H1 (cell line): ENCODE measurements around the gene HSP90B1. TPM values are rescaled to one million over a fixed set of nuclear protein-coding genes. Genes with fewer than 3 reads are reported as not detected.

Source experiments
- CTCF ChIA-PET: fragments of 300-600 bp; sonication (Branson Sonifier 250); formaldehyde crosslinking; loops from one replicate; lab custom pipeline; 2021; ENCODE audit not compliant: partially characterized antibody; lab: Charles Lee
- POLR2A ChIA-PET: fragments of 300-600 bp; sonication (Branson Sonifier 250); formaldehyde crosslinking; loops from one replicate; lab custom pipeline; 2021; ENCODE audit warnings: inconsistent platforms; ENCODE audit not compliant: partially characterized antibody; lab: Charles Lee
- DNase-seq, 2 experiments: peaks; one replicate each; pipeline versions ENCODE4 v3.0.0 to v3.0.0-alpha.2; 2010 to 2022; ENCODE audit warnings: low spot score in 2 of 2, low read depth in 1 of 2, mixed read lengths in 1 of 2
- FAIRE-seq: peaks from 2 replicates; lab custom pipeline; 2011; peaks lifted over from hg19 to GRCh38; lab: Jason Lieb, UNC
- H2AFZ ChIP-seq: 2 replicates; pipeline ENCODE4 v1.8.1; 2012; ENCODE audit warnings: low read length, inconsistent platforms
- H2AK5ac ChIP-seq: 2 replicates; pipeline ENCODE4 v1.6.1; 2013; ENCODE audit warnings: low read depth, low read length
- H2BK120ac ChIP-seq: replicated peaks from 2 replicates; pipeline ENCODE3; 2013; ENCODE audit warnings: low read depth, low read length, inconsistent platforms
- H2BK12ac ChIP-seq: 2 replicates; pipeline ENCODE4 v1.6.1; 2013; ENCODE audit warnings: low read depth, low read length
- H2BK15ac ChIP-seq: 2 replicates; pipeline ENCODE4 v1.6.1; 2013; ENCODE audit warnings: low read length
- H2BK20ac ChIP-seq: 2 replicates; pipeline ENCODE4 v1.6.1; 2013; ENCODE audit warnings: low read length
- H2BK5ac ChIP-seq: 2 replicates; pipeline ENCODE4 v1.6.1; 2013; ENCODE audit warnings: low read depth, low read length
- H3K14ac ChIP-seq: 2 replicates; pipeline ENCODE4 v1.6.1; 2013; ENCODE audit warnings: inconsistent platforms; ENCODE audit not compliant: insufficient read length
- H3K18ac ChIP-seq: 2 replicates; pipeline ENCODE4 v1.6.1; 2013; ENCODE audit warnings: low read length; ENCODE audit errors: extremely low read depth
- H3K23ac ChIP-seq: 2 replicates; pipeline ENCODE4 v1.6.1; 2013; ENCODE audit warnings: inconsistent platforms; ENCODE audit not compliant: insufficient read length
- H3K23me2 ChIP-seq: 2 replicates; pipeline ENCODE4 v1.6.1; 2013; ENCODE audit warnings: low read depth, low read length
- H3K27ac ChIP-seq: 2 replicates; pipeline ENCODE4 v1.6.1; 2011; ENCODE audit warnings: low read depth, low read length, inconsistent platforms
- H3K27me3 ChIP-seq, 4 experiments: replicated peaks in 1 of 4; 1 replicate in 1 of 4; 2 replicates in 3 of 4; pipeline versions ENCODE4 v1.6.1 to v1.8.1; 2011 to 2013; ENCODE audit warnings: low read length in 3 of 4, mild to moderate bottlenecking in 3 of 4, inconsistent platforms in 2 of 4, mixed read lengths in 2 of 4, moderate library complexity in 1 of 4; ENCODE audit not compliant: control insufficient read depth in 3 of 4, insufficient read depth in 3 of 4; ENCODE audit errors: extremely low read depth in 1 of 4
- H3K36me3 ChIP-seq, 4 experiments: 2 replicates each; pipeline versions ENCODE4 v1.6.1 to v1.8.1; 2011 to 2013; ENCODE audit warnings: mild to moderate bottlenecking in 4 of 4, low read length in 3 of 4, moderate library complexity in 2 of 4, control low read depth in 1 of 4, inconsistent platforms in 1 of 4; ENCODE audit not compliant: insufficient read depth in 4 of 4, control insufficient read depth in 2 of 4
- H3K4ac ChIP-seq: replicated peaks from 2 replicates; pipeline ENCODE3; 2013; ENCODE audit warnings: low read length, low read depth, mixed read lengths, inconsistent platforms; ENCODE audit not compliant: insufficient read length
- H3K4me1 ChIP-seq, 4 experiments: replicated peaks in 1 of 4; 1 replicate in 1 of 4; 2 replicates in 3 of 4; pipeline versions ENCODE4 v1.6.1 to v1.8.1; 2011 to 2013; ENCODE audit warnings: low read length in 3 of 4, inconsistent platforms in 2 of 4, mixed read lengths in 1 of 4; ENCODE audit not compliant: insufficient read depth in 4 of 4, control insufficient read depth in 3 of 4
- H3K4me2 ChIP-seq, 2 experiments: 2 replicates each; pipeline versions ENCODE4 v1.6.1 to v1.8.1; 2011 to 2013; ENCODE audit warnings: low read depth in 2 of 2, low read length in 2 of 2, control low read depth in 1 of 2, inconsistent platforms in 1 of 2, mild to moderate bottlenecking in 1 of 2; ENCODE audit not compliant: insufficient read depth in 1 of 2
- H3K4me3 ChIP-seq, 4 experiments: fragments of 200-600, 300-600 bp in 1 of 4; sonication (generic), shearing (Covaris generic), sonication (Bioruptor Twin) in 1 of 4; 2 replicates each; pipeline versions ENCODE4 v1.5.1 to v1.8.1; 2011 to 2016; ENCODE audit warnings: low read length in 4 of 4, low read depth in 3 of 4, control low read depth in 2 of 4, inconsistent platforms in 2 of 4, mild to moderate bottlenecking in 2 of 4, mixed read lengths in 1 of 4, moderate library complexity in 1 of 4; ENCODE audit not compliant: insufficient read depth in 2 of 4; ENCODE audit errors: extremely low read depth in 1 of 4
- H3K56ac ChIP-seq: replicated peaks from 2 replicates; pipeline ENCODE3; 2013; ENCODE audit warnings: low read depth, mild to moderate bottlenecking, mixed read lengths, low read length, inconsistent platforms; ENCODE audit not compliant: insufficient read length
- H3K79me1 ChIP-seq: 2 replicates; pipeline ENCODE4 v1.6.1; 2013; ENCODE audit warnings: low read depth, low read length, control low read depth
- H3K79me2 ChIP-seq, 2 experiments: 2 replicates each; pipeline versions ENCODE4 v1.6.1 to v1.8.1; 2012 to 2013; ENCODE audit warnings: low read length in 2 of 2, mild to moderate bottlenecking in 2 of 2, inconsistent platforms in 1 of 2; ENCODE audit not compliant: insufficient read depth in 2 of 2, control insufficient read depth in 1 of 2
- H3K9ac ChIP-seq, 4 experiments: replicated peaks in 1 of 4; 1 replicate in 1 of 4; 2 replicates in 3 of 4; pipeline versions ENCODE4 v1.6.1 to v1.8.1; 2011 to 2013; ENCODE audit warnings: low read depth in 3 of 4, low read length in 3 of 4, control low read depth in 2 of 4, mild to moderate bottlenecking in 2 of 4, moderate library complexity in 2 of 4, inconsistent platforms in 1 of 4; ENCODE audit errors: extremely low read depth in 1 of 4
- H3K9me3 ChIP-seq, 2 experiments: 2 replicates each; pipeline versions ENCODE4 v1.6.1 to v1.8.1; 2012 to 2013; ENCODE audit warnings: mild to moderate bottlenecking in 2 of 2, moderate library complexity in 2 of 2, control low read depth in 1 of 2, inconsistent platforms in 1 of 2, low read depth in 1 of 2, low read length in 1 of 2, mixed read lengths in 1 of 2; ENCODE audit not compliant: insufficient read depth in 2 of 2
- H4K20me1 ChIP-seq, 2 experiments: replicated peaks in 1 of 2; 2 replicates each; pipeline versions ENCODE3 to v1.8.1; 2011 to 2013; ENCODE audit warnings: inconsistent platforms in 2 of 2, low read length in 2 of 2, mild to moderate bottlenecking in 1 of 2; ENCODE audit not compliant: insufficient read depth in 2 of 2, control insufficient read depth in 1 of 2
- H4K5ac ChIP-seq: 2 replicates; pipeline ENCODE4 v1.6.1; 2013; ENCODE audit warnings: low read length, low read depth, mixed read lengths, inconsistent platforms; ENCODE audit not compliant: insufficient read length
- H4K8ac ChIP-seq: 2 replicates; pipeline ENCODE4 v1.8.0; 2013; ENCODE audit warnings: mild to moderate bottlenecking, moderate library complexity, low read length, inconsistent platforms; ENCODE audit not compliant: insufficient read depth; ENCODE audit errors: extremely low read depth
- H4K91ac ChIP-seq: replicated peaks from 2 replicates; pipeline ENCODE3; 2013; ENCODE audit warnings: low read length, mixed read lengths, inconsistent platforms; ENCODE audit not compliant: insufficient read length
- CHD1 ChIP-seq: IDR thresholded peaks from 2 replicates; pipeline ENCODE4 v1.6.1; 2012; ENCODE audit warnings: low read depth, low read length, improper control_type of control experiment
- POLR2AphosphoS5 ChIP-seq: IDR thresholded peaks from 2 replicates; pipeline ENCODE4 v1.6.1; 2011; ENCODE audit warnings: low read depth, low read length
- WGBS, 2 experiments: shearing (Covaris generic) in 1 of 2; methylation state at CpG; one replicate each; pipeline versions ENCODE4 v1.1.6 to v1.1.7; 2013 to 2015; ENCODE audit warnings: low lambda C conversion rate in 2 of 2, mixed read lengths in 2 of 2, inconsistent platforms in 1 of 2, low coverage in 1 of 2, missing lambda C conversion rate in 1 of 2; ENCODE audit not compliant: insufficient replicate concordance in 2 of 2, insufficient coverage in 1 of 2, insufficient read length in 1 of 2; ENCODE audit errors: extremely low coverage in 1 of 2, missing lambda C conversion rate in 1 of 2; 5-methylcytosine and 5-hydroxymethylcytosine counted together
- polyA plus RNA-seq, 7 experiments: library from polyadenylated mRNA; depleted of rRNA in 3 of 7; stranded (reverse) in 5 of 7; unstranded in 2 of 7; fragments of >200 nt in 5 of 7; fragments of 200-250 nt in 2 of 7; gene quantifications; 1 replicate in 5 of 7; 2 replicates in 1 of 7; 4 replicates in 1 of 7; pipeline versions ENCODE4 v1.2.1 to v1.2.3, GENCODE V29; 2011 to 2013; ENCODE audit warnings: missing spikeins in 2 of 7, mixed read lengths in 2 of 7
- total RNA-seq: library from RNA; stranded (reverse); fragmentation: NEBNext Ultra II Directional; extraction: Animal tissue kit (Norgen Biotek cat#: 25700); gene quantifications from 2 replicates; pipeline ENCODE4 v1.2.1, GENCODE V29; 2021

The HSP90B1 gene
- total and polyA plus RNA-seq, 2 of the 8 experiments (the other 6 are each of a cell fraction or from before 2014, with no cell fraction given): 161 to 847 TPM

GRCh38 chr12:103947871-103948555 lies 17.8 kb downstream of the HSP90B1 start:
- H3K27ac ChIP-seq: no peak overlapping the region
- H2AK5ac ChIP-seq: no peak overlapping the region
- peaks cover 34 to 97% (median 68%) of the 10 kb centered on the region in 4 experiments for H3K36me3 ChIP-seq
- ChIA-PET POLR2A (interaction anchor here (0.7 to 8.7 kb wide), 6 partner anchors 9 to 28 kb away, joined by 3 to 80 read pairs (median 8); partner anchors contain the start of genes HSP90B1 and TDG), CTCF (no interaction called here)
- DNase-seq: no peak
- H3K23ac ChIP-seq: no peak overlapping the region
- no peak overlapping the region for H3K4me3 ChIP-seq
- H2BK15ac ChIP-seq: no peak overlapping the region
- WGBS, 2 experiments: 92% methylated on average over 7 of the region's 7 CpGs; no CpG with 5 or more reads in 1 of the 2 experiments
- no peak overlapping the region for H3K4ac ChIP-seq
- no peak overlapping the region for H3K4me2 ChIP-seq
- peaks cover 2 to 9% of the 10 kb centered on the region in 2 experiments for H4K20me1 ChIP-seq
- H3K79me2 ChIP-seq: no peaks in the 10 kb centered on the region
- 0 out of 2 replicates have a peak, but pooled peaks have one; percentile 14 for TF ChIP-seq POLR2AphosphoS5
- TF ChIP-seq CHD1: no peak
- no peak overlapping the region for H4K91ac ChIP-seq
- no peaks in the 10 kb centered on the region for H3K27me3 ChIP-seq
- no peak overlapping the region for H3K18ac ChIP-seq
- no peak overlapping the region for H3K9ac ChIP-seq
- no peaks in the 10 kb centered on the region for H3K23me2 ChIP-seq
- H4K8ac ChIP-seq: no peak overlapping the region
- H2BK5ac ChIP-seq: no peak overlapping the region
- no peak overlapping the region for H3K56ac ChIP-seq
- no peak overlapping the region for H2AFZ ChIP-seq
- H2BK120ac ChIP-seq: no peak overlapping the region
- H3K14ac ChIP-seq: no peak overlapping the region
- no peak overlapping the region for H2BK20ac ChIP-seq
- no peak for FAIRE-seq
- H3K9me3 ChIP-seq: no peaks in the 10 kb centered on the region
- H3K79me1 ChIP-seq: no peaks in the 10 kb centered on the region
- H4K5ac ChIP-seq: no peak overlapping the region
- H2BK12ac ChIP-seq: no peak overlapping the region
- H3K4me1 ChIP-seq: no peaks in the 10 kb centered on the region
